Measurements from ENCODE around the gene NRN1L.
"Not testable (repeated sequence)": the region's sequence is repeated elsewhere in the genome, so short reads cannot be mapped to it uniquely, and the experiment has no call there.

Gene NRN1L

DNA sequence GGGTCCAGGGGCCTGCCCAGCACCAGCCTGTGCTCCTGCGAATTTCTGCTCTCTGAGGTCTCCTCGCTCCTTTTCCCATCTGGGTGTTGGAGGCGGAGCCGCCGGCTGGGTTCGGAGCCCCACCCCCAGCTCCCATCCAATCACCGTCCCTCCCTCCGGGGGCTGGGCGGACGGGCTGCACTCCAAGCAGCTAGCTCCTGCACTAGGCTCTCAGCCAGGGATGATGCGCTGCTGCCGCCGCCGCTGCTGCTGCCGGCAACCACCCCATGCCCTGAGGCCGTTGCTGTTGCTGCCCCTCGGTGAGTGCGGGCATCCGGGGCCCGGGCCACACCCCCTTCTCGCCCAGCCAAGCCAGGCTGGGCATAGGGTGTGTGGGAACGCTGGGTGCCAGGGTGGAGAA lies at the start of gene NRN1L:
TSS of gene NRN1L (plus strand) at position 202 of the 400 bp plus-strand sequence. CDS start at position 221, 19 bp downstream.
- DNase-seq (ENCODE audit: low spot score), result no peak

DNA sequence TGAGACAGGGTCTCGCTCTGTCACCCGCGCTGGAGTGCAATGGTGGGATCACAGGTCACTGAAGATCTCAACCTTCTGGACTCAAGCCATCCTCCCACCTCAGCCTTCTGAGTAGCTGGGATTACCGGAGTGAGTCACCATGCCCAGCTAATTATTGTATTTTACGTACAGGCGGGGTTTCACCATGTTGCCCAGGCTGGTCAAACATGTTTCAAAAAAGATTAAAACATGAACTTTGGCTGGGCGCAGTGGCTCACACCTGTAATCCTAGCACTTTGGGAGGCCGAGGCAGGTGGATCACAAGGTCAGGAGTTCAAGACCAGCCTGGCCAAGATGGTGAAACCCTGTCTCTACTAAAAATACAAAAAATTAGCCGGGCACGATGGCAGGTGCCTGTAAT lies 47.5 kb upstream of the NRN1L start:
- DNase-seq (ENCODE audit: low spot score), result not testable (repeated sequence)

DNA sequence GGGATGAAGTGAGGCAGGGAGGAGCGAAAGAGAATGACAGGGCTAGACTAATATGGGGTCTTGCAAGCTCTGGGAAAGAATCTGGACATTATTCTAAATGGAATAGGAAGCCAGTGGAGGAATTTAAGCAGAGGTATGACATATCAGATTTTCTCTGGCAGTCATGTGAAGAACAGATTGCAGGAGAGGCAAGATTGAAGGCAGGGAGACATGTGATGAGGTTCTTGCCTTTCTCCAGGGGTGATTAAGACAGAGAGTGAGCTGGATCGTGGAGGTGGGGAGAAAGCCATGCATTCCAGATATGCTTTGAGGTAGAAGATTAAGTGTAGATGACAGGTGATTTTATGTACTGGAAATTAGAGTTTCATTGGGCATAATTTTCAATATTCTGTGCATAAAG lies 46.9 kb upstream of the NRN1L start:
- DNase-seq (ENCODE audit: low spot score), result no peak

DNA sequence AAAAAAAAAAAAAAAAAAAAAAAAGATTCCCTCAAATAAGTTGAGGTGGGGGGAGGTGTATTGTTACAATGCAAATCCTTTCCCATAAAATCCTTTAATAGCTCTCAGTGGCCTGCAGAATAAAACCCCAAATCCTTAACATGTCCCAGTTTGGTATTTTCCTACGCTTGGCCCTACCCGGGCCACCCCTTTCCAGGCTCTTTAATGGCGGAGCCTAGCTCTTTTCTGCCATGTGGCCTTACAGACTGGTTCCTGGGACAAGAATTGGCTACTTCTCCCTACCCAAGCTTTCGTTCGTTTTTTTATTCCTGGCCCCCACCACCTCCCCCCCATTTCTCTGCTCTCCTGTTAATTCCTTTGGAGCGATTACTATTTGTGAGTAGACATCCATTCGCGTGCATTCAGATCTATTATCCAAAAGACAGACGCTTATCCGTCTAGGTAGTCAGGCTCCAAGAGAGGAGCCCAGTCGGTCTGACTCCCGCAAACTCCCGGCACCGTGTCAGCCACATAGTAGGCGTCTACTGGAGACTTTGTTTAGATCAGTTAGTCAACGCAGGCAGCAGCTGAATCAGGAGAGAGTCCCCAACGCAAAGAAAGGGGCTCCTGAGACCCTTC lies 43.4 kb upstream of the NRN1L start:
- DNase-seq (ENCODE audit: low spot score), result no peak

DNA sequence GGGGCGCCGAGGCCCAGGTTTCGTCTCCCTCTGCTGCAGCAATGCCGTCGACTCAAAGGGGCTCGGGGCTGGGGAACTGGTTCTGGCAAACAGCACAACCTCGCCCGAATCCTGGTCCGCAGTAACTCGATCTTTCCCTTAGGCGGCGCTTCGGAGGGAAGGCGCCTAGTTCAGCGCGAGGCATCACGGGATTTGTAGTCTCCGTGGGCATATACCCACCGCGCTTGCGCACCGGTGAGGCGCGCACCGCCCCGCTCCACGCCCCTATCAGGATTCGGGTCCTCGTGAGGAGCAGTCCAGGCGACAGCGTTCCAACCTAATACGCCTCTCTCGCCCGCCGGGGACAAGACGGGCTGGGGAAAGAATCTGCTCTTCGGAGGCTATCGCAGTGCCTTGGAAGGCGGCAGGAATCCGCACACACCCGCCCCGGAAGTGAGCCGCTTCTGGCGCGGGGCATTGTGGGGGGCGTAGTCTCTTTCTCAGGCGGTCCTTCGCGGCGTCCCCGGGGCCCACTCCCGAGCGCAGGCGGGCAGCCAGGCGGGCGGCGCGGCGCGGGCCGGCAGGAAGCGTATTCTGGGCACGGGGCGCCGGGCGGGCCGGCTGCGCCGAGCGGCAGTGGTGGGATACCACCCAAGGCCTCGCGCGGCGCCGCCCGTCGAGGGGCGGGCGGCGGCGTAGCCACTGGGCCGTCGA lies 42.7 kb upstream of the NRN1L start, which contains the start of gene THAP11:
TSS of gene THAP11 (plus strand) at position 505 of the 693 bp plus-strand sequence. CDS start 235 bp downstream, outside the sequence.
- DNase-seq (ENCODE audit: low spot score), result peak; percentile 91

DNA sequence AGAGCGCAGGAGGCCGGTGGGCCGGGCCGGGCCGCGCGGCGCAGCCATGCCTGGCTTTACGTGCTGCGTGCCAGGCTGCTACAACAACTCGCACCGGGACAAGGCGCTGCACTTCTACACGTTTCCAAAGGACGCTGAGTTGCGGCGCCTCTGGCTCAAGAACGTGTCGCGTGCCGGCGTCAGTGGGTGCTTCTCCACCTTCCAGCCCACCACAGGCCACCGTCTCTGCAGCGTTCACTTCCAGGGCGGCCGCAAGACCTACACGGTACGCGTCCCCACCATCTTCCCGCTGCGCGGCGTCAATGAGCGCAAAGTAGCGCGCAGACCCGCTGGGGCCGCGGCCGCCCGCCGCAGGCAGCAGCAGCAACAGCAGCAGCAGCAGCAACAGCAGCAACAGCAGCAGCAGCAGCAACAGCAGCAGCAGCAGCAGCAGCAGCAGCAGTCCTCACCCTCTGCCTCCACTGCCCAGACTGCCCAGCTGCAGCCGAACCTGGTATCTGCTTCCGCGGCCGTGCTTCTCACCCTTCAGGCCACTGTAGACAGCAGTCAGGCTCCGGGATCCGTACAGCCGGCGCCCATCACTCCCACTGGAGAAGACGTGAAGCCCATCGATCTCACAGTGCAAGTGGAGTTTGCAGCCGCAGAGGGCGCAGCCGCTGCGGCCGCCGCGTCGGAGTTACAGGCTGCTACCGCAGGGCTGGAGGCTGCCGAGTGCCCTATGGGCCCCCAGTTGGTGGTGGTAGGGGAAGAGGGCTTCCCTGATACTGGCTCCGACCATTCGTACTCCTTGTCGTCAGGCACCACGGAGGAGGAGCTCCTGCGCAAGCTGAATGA lies 42.0 kb upstream of the NRN1L start:
- peak; percentile 49 for DNase-seq (ENCODE audit: low spot score)

DNA sequence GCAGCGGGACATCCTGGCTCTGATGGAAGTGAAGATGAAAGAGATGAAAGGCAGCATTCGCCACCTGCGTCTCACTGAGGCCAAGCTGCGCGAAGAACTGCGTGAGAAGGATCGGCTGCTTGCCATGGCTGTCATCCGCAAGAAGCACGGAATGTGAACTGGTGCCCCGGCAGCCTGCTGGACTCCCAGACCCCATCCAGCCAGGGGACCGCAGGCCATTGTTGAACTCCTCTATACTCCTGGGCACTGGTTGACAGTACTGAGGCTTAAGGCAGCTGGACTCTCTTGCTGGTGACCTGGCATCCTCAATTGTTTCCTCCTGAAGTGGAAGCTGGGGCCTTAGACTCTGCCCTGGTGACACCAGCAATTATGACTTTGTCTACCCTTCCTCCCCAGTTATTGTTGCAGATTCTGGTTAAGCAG lies 41.3 kb upstream of the NRN1L start:
- DNase-seq (ENCODE audit: low spot score), result no peak

DNA sequence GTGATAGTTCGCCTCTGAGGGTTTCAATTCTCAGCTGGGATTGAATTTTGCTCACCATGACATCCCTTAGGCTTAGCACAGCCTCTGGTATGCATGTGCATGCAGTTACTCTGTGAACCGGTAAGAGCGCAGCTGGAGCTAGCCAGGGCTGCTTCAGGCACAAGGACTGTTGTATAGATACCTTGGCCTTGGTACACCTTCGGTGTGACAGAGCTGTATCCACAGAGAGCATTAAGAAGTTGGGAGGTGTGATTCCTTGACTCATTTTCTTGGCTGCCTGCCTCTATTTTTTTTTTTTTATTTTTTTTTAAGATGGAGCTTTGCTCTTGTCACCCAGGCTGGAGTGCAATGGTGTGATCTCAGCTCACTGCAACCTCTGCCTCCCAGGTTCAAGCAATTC lies 40.2 kb upstream of the NRN1L start:
- no peak for DNase-seq (ENCODE audit: low spot score)

DNA sequence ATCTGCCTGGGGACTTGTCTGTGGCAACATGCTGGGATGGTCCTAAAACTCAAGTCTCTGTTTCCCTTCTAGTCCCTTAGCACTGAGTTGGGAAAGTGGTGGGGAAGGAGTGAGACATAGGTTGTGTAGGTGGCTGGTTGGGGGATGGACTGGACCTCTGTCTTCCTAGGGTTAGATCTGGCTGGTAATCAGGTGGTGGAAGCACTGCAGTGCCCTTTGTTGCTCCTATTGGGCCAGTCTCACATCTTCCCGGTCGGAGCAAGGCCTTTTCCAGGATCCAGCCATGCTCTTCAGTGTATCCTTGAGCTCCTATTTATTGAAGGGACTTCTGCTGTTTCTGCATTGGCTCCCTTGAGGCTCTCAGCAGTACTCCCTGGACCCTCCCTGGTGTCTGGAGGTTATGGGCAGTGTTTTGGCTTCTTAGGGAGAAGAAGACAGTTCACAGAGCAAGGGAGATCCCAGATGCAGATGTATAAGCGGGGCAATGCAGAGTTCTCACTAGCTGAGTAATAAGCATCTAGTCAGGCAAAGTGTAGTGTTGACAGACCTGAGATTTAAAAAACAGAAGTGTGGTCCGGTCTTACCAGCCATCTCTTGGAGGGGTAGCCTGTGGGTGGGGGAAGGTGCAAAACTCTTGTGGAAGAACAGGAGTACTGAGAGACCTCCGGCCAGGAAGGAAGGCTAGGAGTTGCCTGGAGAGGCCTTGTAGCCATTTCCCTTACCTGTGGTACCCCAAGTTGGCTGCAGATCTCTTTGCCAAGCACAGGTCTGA lies 39.2 kb upstream of the NRN1L start:
- no peak for DNase-seq (ENCODE audit: low spot score)

DNA sequence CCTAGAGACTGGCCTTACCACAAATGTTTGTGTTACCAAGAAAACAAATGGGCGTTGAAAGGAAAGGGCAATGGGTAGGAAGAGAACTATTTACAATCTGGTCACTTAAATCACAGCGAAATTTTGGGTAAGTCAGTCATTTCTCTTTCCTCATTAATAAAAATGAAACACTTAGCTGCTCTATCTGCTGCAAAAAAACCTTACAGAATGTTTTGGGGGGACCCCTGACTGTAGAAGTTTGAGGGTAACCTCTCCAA lies 38.7 kb upstream of the NRN1L start:
- no peak for DNase-seq (ENCODE audit: low spot score)

DNA sequence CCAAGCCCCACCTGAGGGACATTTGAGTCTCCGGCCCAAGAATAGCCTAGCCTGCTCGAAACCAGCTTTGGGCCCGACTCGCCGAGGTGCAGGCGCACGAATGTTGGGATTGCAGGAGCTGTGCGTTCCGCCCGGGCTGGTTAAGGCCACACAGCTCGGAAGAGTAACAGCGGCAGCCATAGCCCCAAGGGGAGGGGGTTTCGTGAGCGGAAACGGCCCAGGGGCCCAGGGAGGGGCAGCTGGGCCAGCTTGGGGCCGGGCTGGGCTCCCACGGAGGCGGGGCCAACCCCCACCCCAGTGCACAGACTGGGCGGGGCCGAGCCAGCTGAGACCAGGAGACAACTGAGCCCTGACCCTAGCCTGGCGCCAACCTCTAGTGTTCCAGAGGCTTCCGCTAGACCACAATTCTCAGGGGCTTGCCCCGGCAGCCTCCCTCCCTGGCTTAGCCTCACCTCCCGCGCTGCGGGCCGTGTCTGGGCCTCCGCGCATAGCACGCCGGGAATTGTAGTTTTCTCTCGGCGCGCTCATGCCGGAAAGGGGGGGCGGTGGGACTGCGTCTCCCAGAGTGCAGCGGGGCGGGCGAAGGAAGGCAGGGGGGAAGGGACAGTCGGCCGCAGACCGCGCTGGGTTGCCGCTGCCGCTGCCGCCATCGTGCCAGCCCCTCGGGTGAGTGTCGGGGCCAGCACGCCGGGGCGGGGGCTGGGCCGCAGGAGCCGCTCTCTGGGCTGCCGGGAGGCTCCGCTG lies 38.2 kb upstream of the NRN1L start, which contains the start of gene NUTF2:
TSS of gene NUTF2 (plus strand) at position 614 of the 744 bp plus-strand sequence. CDS start 18,198 bp downstream, outside the sequence.
- DNase-seq (ENCODE audit: low spot score), result peak; percentile 95

DNA sequence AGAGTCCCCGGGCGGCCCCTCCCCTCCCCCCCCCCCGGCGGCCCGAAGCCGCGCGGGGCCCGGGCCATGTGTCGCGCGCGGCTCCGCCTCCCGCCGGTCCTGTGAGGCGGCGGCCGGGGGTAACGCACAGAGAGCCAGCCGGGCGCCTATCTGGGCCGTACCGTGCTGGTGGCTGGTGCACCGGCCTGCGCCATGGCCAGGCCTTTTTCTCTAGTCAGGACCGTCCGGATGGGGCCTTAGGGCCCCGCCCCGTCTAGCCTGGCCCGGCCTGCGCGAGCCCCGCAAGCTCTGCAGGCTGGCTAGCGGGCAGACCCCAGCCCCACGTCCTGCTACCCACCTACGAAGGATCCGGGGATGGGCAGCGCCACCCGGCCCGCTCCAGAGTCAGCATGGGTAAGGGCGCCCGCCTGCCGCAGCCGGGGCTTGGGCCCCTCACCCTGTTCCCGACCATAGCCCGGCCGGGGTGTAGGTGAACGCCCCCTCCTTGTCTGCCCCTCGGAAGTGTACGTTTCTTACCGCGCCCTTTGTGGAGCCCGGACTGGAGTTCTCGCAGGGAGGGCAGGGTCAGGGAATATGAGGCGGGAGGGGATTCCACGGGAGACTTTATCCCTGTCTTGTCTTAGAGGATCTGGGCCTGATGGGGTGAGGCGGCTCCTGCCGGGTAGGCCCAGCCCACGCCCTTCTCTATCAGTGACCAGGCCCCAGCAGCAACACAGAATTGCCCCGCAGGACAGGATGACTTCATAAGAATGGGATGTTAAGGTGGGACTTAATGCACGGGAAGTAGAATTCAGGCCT lies 37.4 kb upstream of the NRN1L start, which contains the start of gene CENPT:
TSS of gene CENPT (minus strand) at position 630 of the 798 bp plus-strand sequence. CDS start 13,834 bp downstream, outside the sequence.
- DNase-seq (ENCODE audit: low spot score), result peak; percentile 83

DNA sequence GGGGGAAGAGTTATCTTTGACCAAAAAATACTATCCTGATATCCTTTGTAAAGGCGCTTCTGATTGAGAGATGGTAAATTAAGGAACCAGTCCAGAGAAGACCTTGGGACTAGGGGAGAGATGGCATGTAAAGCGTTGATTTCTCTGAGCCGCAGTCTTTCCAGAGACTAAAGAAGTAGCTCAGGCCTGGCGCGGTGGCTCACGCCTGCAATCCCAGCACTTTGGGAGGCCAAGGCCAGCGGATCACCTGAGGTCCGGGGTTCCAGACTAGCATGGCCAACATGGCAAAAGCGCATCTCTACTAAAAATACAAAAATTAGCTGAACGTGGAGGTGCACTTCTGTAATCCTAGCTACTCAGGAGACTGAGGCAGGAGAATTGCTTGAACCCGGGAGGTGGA lies 36.6 kb upstream of the NRN1L start:
- DNase-seq (ENCODE audit: low spot score), result no peak

DNA sequence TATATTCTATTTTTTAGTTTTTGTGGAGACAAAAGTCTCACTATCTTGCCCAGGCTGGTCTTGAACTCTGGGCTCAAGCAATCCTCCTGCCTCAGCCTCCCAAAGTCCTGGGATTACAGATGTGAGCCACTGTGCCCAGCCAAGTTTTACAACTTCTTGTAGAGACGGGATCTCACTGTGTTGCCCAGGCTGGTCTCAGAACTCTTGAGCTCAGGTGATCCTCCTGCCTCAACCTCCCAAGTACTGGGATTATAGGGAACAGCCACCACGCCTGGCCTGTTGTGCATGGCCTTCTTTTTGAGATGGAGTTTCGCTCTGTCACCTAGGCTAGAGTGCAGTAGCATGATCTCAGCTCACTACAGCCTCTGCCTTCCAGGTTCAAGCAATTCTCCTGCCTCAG lies 31.0 kb upstream of the NRN1L start:
- DNase-seq (ENCODE audit: low spot score), result no peak

DNA sequence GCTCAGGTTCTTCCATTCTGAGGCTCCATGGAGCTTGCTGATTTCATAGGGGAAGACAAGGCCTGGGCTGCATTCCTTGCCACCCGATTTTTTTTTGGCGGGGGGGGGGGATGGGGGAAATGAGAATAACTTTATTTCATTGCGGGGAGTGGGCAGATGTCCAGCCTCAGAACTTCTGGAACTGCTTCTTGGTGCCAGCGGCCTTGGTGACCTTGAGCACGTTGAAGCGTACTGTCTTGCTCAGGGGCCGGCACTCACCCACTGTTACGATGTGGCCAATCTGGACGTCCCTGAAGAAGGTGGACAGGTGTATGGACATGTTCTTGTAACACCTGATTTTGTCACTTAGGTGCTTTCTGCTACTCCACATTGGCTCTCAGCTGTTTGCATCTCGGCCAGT lies 28.9 kb upstream of the NRN1L start:
- no peak for DNase-seq (ENCODE audit: low spot score)

DNA sequence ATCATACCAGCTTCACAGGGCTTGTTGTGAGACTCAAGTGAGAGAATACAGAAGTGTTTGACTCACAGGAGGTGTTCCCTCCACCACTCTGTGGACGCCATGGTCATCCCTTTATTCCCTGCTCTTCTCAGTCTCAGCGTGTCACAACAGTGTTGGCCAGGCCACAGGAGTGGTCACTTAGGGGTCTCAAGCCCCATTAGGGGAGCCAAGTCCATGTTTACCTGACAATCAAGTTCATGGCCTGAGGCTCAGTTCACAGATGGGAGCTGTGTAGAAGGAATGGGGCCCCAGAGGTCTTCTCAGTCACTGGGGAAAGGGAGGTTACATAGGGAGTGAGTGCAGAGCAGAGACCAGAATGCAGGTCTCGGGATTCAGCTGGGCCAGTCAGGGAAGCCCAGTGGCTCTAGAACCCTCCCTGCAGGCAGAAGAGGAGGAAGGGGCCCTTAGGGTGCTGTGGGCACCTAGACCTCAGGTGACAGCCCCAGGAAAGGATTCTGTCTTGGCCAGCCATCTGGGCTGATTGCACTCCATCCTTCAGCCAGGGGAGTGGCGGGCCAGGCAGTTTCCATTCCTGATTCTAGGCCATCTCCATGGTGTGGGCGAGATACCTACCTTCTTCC lies 27.6 kb upstream of the NRN1L start:
- DNase-seq (ENCODE audit: low spot score), result no peak

DNA sequence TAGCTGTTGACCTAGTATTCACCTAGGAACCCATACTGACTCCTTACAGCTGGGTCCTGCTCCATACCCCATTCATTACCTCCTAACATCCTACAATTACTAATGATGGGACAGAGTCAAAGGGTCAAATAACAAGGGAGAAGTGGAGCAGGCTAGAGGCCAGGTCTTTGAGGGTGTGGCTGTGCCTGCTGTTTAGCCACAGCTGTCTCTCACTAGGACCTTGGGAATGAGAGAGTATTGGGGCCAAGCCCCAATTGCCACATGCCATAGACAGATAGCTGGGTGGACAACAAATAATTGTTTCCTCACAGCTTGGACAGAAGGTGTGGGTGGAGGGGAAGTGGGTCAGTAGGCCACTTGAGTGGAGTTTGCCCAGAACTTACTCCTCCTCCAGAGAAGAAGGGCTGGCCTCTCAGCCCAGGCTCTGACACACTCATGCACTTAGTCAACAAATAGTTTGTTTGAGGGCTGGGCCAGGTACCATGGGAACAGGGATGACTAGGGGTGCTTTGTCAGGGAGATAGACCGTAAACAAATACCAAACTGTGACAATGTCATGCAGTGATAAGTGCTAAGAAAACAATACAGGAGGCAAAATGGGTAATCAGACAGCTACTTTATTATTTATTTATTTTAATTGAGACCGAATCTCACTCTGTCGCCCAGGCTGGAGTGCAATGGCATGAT lies 27.0 kb upstream of the NRN1L start:
- no peak for DNase-seq (ENCODE audit: low spot score)

DNA sequence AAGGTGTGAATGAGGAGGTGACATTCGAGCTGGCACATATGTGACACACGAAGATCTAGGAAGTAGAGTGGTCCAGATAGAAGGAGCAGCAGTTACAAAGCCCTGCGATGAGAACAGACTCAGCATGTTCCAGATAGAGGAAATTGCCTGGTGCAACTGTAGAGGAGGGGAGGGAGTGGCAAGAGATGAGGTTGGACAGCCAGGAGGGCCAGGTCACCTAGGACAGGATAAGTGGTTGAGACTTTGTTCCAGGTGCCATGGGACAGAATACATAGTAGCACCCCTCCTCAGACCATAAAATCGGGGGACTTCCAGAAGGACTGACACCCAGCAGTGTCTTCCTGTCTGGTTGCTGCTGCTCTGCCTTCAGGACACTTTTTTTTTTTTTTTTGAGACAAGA lies 26.2 kb upstream of the NRN1L start:
- DNase-seq (ENCODE audit: low spot score), result no peak

Data from germinal center (tissue), 1 donor.